Endodermal cell (in vitro differentiated cells): ENCODE results near the gene RREB1. TPM values are rescaled to one million over a fixed set of nuclear protein-coding genes. Genes with fewer than 3 reads are reported as not detected.

Experiments
- DNase-seq: peaks from one replicate; pipeline ENCODE4 v3.0.0-alpha.2; 2017
- H3K27ac ChIP-seq: 2 replicates; pipeline ENCODE4 v1.5.1; 2013; ENCODE audit warnings: mild to moderate bottlenecking, low read depth, low read length, moderate library complexity
- H3K27me3 ChIP-seq: 2 replicates; pipeline ENCODE4 v1.6.1; 2013; ENCODE audit warnings: mild to moderate bottlenecking, low read length, moderate library complexity; ENCODE audit not compliant: insufficient read depth, control insufficient read depth, poor library complexity, severe bottlenecking
- H3K36me3 ChIP-seq: 2 replicates; pipeline ENCODE4 v1.7.0; 2013; ENCODE audit warnings: mild to moderate bottlenecking, low read length, moderate library complexity; ENCODE audit not compliant: control insufficient read depth, insufficient read depth
- H3K4me1 ChIP-seq: one replicate; pipeline ENCODE4 v1.7.0; 2013; ENCODE audit warnings: low read length; ENCODE audit not compliant: control insufficient read depth, insufficient read depth
- H3K4me3 ChIP-seq: 2 replicates; pipeline ENCODE4 v1.5.1; 2013; ENCODE audit warnings: mild to moderate bottlenecking, low read length, moderate library complexity
- H3K9ac ChIP-seq: 2 replicates; pipeline ENCODE4 v1.6.1; 2013; ENCODE audit warnings: mild to moderate bottlenecking, low read length, moderate library complexity; ENCODE audit not compliant: poor library complexity, severe bottlenecking; ENCODE audit errors: extremely low read depth
- H3K9me3 ChIP-seq: 2 replicates; pipeline ENCODE4 v1.6.1; 2013; ENCODE audit warnings: mild to moderate bottlenecking, low read length, moderate library complexity; ENCODE audit not compliant: control insufficient read depth
- H3K27ac Mint-ChIP-seq: 2 replicates; pipeline ENCODE4 v1.8.0; 2020; ENCODE audit warnings: mixed read lengths
- H3K27me3 Mint-ChIP-seq: 2 replicates; pipeline ENCODE4 v1.8.0; 2021; ENCODE audit warnings: mild to moderate bottlenecking, mixed read lengths; ENCODE audit not compliant: insufficient read depth
- H3K36me3 Mint-ChIP-seq: 2 replicates; pipeline ENCODE4 v1.8.0; 2020; ENCODE audit warnings: low read depth, mixed read lengths
- H3K4me1 Mint-ChIP-seq: 2 replicates; pipeline ENCODE4 v1.8.0; 2020; ENCODE audit warnings: mixed read lengths
- H3K4me3 Mint-ChIP-seq: 2 replicates; pipeline ENCODE4 v1.8.0; 2020; ENCODE audit warnings: mild to moderate bottlenecking, moderate library complexity, mixed read lengths
- H3K9me3 Mint-ChIP-seq: 2 replicates; pipeline ENCODE4 v1.8.0; 2020; ENCODE audit warnings: mild to moderate bottlenecking, mixed read lengths
- WGBS, 2 experiments: methylation state at CpG; one replicate each; pipeline versions ENCODE4 v1.1.5 to v1.1.7; 2013; ENCODE audit warnings: missing lambda C conversion rate in 2 of 2, mixed read lengths in 1 of 2; ENCODE audit not compliant: insufficient coverage in 1 of 2, insufficient read length in 1 of 2; 5-methylcytosine and 5-hydroxymethylcytosine counted together
- total RNA-seq, 2 donors: library from RNA; stranded (reverse); fragmentation: NEBNext Ultra II Directional in 1 of 2; extraction: Animal tissue kit (Norgen Biotek cat#: 25700) in 1 of 2; gene quantifications; 2 replicates in 1 of 2; 3 replicates in 1 of 2; pipeline ENCODE4 v1.2.1, GENCODE V29; 2021
- TF ChIP-seq, protein P1 (sequence below): fragments of 200-600 bp; sonication (generic); conservative IDR thresholded peaks from 2 replicates; pipeline ENCODE4 v1.5.0; 2021; ENCODE audit warnings: antibody characterized with exemption, mild to moderate bottlenecking

The RREB1 gene
- total RNA-seq, 2 donors from 2014 or later = 51.2 to 64.3 TPM

DNA sequence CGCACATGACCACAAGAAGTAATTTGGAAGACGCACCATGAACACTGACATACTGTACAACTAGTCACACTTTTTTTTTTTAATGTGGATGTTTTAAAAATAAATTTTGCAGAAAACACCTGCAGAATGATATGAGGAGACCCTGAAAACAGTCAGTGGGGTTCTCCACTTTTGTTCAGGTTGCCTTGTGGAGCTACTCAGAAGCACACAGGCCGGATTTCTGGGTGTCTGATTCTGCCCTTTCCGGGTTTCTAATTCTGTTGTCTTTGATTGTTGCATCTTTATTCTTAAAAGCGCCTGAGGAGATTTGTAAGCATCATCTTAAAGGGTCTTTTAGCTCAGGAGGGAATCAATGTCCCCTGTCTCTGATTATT lies 130.8 kb downstream of the RREB1 start:
- Mint-ChIP-seq H3K36me3 (peaks cover 28% of the 10 kb centered on the region), H3K9me3 (no peaks in the 10 kb centered on the region), H3K27me3 (no peaks in the 10 kb centered on the region), H3K4me3 (no peak overlapping the region), H3K4me1 (peaks cover 31% of the 10 kb centered on the region), H3K27ac (no peak overlapping the region)
- Histone ChIP-seq H3K4me3 (no peak overlapping the region), H3K9ac (no peak overlapping the region), H3K9me3 (no peaks in the 10 kb centered on the region), H3K36me3 (peaks cover 45% of the 10 kb centered on the region), H3K4me1 (peaks cover 18% of the 10 kb centered on the region), H3K27me3 (no peaks in the 10 kb centered on the region), H3K27ac (no peak overlapping the region)
- WGBS, 2 experiments = 75 to 87% methylated on average over 3 to 5 of the region's 5 CpGs
- no peak for DNase-seq
- TF ChIP-seq, protein P1, sequence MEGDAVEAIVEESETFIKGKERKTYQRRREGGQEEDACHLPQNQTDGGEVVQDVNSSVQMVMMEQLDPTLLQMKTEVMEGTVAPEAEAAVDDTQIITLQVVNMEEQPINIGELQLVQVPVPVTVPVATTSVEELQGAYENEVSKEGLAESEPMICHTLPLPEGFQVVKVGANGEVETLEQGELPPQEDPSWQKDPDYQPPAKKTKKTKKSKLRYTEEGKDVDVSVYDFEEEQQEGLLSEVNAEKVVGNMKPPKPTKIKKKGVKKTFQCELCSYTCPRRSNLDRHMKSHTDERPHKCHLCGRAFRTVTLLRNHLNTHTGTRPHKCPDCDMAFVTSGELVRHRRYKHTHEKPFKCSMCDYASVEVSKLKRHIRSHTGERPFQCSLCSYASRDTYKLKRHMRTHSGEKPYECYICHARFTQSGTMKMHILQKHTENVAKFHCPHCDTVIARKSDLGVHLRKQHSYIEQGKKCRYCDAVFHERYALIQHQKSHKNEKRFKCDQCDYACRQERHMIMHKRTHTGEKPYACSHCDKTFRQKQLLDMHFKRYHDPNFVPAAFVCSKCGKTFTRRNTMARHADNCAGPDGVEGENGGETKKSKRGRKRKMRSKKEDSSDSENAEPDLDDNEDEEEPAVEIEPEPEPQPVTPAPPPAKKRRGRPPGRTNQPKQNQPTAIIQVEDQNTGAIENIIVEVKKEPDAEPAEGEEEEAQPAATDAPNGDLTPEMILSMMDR = no peak

GRCh38 chr6:7238900-7239589 lies 131.3 kb downstream of the RREB1 start:
- Histone ChIP-seq H3K27ac (no peak overlapping the region), H3K36me3 (peaks cover 40% of the 10 kb centered on the region), H3K27me3 (no peaks in the 10 kb centered on the region), H3K9me3 (no peaks in the 10 kb centered on the region), H3K9ac (no peak overlapping the region), H3K4me3 (no peak overlapping the region), H3K4me1 (peaks cover 18% of the 10 kb centered on the region)
- TF ChIP-seq, protein P1 = peak; percentile 86
- H3K27ac Mint-ChIP-seq = no peak overlapping the region
- H3K27me3 Mint-ChIP-seq = no peaks in the 10 kb centered on the region
- H3K36me3 Mint-ChIP-seq = peaks cover 25% of the 10 kb centered on the region
- H3K4me3 Mint-ChIP-seq = no peak overlapping the region
- H3K4me1 Mint-ChIP-seq = peaks cover 33% of the 10 kb centered on the region
- no peaks in the 10 kb centered on the region for H3K9me3 Mint-ChIP-seq
- DNase-seq = peak; percentile 96
- 40 to 57% methylated on average over 6 to 10 of the region's 10 CpGs for WGBS, 2 experiments

GRCh38 chr6:7239590-7239948 lies 131.8 kb downstream of the RREB1 start:
- H3K27ac Mint-ChIP-seq = no peak overlapping the region
- H3K9me3 ChIP-seq = no peaks in the 10 kb centered on the region
- H3K27ac ChIP-seq = no peak overlapping the region
- no peaks in the 10 kb centered on the region for H3K27me3 ChIP-seq
- H3K4me3 Mint-ChIP-seq = no peak overlapping the region
- TF ChIP-seq, protein P1 = no peak
- no peak overlapping the region for H3K4me3 ChIP-seq
- H3K27me3 Mint-ChIP-seq = no peaks in the 10 kb centered on the region
- peaks cover 39% of the 10 kb centered on the region for H3K36me3 ChIP-seq
- no peak overlapping the region for H3K9ac ChIP-seq
- no peaks in the 10 kb centered on the region for H3K9me3 Mint-ChIP-seq
- 94 to 95% methylated on average over 4 to 5 of the region's 5 CpGs for WGBS, 2 experiments
- DNase-seq = no peak
- H3K4me1 Mint-ChIP-seq = peaks cover 33% of the 10 kb centered on the region
- peaks cover 18% of the 10 kb centered on the region for H3K4me1 ChIP-seq
- peaks cover 24% of the 10 kb centered on the region for H3K36me3 Mint-ChIP-seq
